ENCODE measurements around the gene ZBTB7C.

- TF ChIP-seq CTCF (IDR thresholded peaks at IDR 0.05) (no peak), POLR2A (IDR thresholded peaks at IDR 0.05) (no peak), EP300 (IDR thresholded peaks at IDR 0.05) (no peak)
These were observed 325.0 kb downstream of the ZBTB7C start for GRCh38 chr18:48084041-48084757.
